Tibial nerve (tissue), 3 donors: ENCODE results near the gene MGLL.

ENCODE experiments used
- CTCF ChIP-seq, 5 experiments: fragments of 200-600 bp in 3 of 5; fragments of 450-650 bp in 2 of 5; sonication (generic) in 3 of 5; IDR thresholded peaks; one replicate each; pipeline ENCODE4 v1.5.1; 2016 to 2019; ENCODE audit warnings: antibody characterized with exemption in 5 of 5, mild to moderate bottlenecking in 3 of 5, moderate library complexity in 2 of 5
- POLR2A ChIP-seq, 2 donors: fragments of 450-650 bp; IDR thresholded peaks; one replicate each; pipeline ENCODE4 v1.6.1; 2017; ENCODE audit warnings: antibody characterized with exemption in 2 of 2, mild to moderate bottlenecking in 2 of 2, moderate library complexity in 2 of 2

- TF ChIP-seq POLR2A (IDR thresholded peaks at IDR 0.05) (no peak), CTCF (IDR thresholded peaks at IDR 0.05) (no peak)
Observed at GRCh38 chr3:127809211-127809610, 13.1 kb downstream of the MGLL start.
